Measurements from ENCODE around the gene DNAH9.

GRCh38 chr17:11990363-11990983 is 392.2 kb downstream of the DNAH9 start:
- TF ChIP-seq CTCF (IDR thresholded peaks at IDR 0.05) (no peak), POLR2A (IDR thresholded peaks at IDR 0.05) (no peak)
